GM18502 (cell line): Measurements from ENCODE around the gene TEX9.
A peak's percentile ranks its signal among the peaks of the same experiment; 100 is the strongest.
"Not testable (repeated sequence)": the region's sequence is repeated elsewhere in the genome, so short reads cannot be mapped to it uniquely, and the experiment has no call there.

Experiments used
- ATAC-seq: cut with Tn5 transposase; IDR thresholded peaks from one replicate; pipeline ENCODE4 v1.9.1; 2021; ENCODE audit warnings: mild to moderate bottlenecking; ENCODE audit not compliant: unreplicated experiment, poor library complexity

Gene TEX9

DNA sequence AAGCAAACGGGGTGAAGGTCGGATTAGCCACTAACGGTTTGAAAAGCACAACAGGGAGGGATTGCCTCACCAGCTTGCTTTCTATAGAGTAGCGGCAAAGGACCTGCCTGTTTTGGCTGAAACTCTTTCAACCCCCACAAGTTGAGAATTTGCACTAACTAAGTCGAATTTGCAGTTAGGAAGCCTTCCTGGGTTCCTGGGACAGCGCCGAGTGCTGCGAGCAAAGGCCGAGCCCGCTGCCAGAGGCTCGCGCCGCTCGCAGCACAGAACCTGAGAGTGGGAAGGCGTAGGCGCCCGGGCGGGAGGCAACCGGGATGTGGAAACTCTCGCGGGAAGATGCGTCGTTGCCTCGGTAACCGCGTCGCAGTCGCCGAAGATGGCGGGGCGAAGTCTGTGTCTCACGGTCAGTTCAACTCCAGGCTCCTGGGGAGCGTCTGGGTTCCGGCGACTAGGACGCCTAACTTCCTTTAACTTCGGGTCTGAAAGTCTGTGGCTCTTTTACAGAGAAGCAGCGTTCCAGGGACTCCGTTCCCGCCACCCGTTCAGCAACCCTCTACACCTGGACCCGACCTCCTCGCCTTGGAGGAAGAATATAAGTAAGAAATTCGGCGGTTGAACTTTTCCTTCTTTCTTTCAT lies at the start of gene TEX9:
Gene TEX9 (plus strand): TSS at position 352 of the 637 bp plus-strand sequence. CDS start 25 bp downstream, at position 377.
- ATAC-seq = peak; percentile 91

DNA sequence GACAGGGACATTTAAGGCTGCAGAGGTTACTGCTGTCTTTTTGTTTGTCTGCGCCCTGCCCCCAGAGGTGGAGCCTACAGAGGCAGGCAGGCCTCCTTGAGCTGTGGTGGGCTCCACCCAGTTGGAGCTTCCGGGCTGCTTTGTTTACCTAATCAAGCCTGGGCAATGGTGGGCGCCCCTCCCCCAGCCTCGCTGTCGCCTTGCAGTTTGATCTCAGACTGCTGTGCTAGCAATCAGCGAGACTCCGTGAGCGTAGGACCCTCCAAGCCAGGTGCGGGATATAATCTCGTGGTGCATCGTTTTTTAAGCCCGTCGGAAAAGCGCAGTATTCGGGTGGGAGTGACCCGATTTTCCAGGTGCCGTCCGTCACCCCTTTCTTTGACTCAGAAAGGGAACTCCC lies 48.7 kb upstream of the TEX9 start:
- not testable (repeated sequence) for ATAC-seq

DNA sequence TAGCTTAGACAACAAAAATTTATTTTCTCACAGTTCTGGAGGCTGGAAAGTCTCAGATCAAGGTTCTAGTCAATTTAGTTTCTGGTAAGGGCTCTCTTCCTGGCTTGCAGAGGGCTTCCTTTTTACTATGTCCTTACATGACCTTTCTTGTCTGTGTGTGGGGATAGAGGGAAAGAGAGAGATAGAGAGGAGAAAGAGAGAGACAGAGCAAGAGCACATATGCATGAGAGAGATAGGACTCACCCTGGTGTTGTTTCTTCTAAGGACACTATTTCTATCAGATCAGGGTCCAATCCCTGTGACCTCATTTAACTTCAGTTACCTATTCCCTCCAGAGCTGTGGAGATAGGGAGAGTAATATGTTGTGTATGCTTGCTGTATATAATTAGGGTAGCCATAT lies 44.9 kb upstream of the TEX9 start:
- ATAC-seq = no peak

DNA sequence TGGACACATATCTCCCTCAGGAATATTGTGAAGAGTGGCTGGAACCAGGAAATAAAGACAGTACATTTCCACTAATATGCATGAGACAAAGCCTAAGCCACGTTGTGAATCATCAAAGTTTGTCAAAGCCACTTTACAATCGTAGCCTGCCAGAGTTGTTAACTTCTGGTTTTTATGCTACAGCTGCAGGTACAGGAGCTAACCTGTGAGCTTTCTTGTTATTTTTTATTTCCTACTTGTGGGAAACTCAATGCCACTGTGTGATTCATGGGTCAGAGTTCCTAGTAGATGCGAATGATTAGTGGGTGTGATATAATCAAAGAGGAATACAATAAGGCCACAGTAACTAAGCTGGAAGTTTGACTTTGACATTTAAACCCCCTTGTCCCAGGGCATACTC lies 44.4 kb upstream of the TEX9 start:
- no peak for ATAC-seq

DNA sequence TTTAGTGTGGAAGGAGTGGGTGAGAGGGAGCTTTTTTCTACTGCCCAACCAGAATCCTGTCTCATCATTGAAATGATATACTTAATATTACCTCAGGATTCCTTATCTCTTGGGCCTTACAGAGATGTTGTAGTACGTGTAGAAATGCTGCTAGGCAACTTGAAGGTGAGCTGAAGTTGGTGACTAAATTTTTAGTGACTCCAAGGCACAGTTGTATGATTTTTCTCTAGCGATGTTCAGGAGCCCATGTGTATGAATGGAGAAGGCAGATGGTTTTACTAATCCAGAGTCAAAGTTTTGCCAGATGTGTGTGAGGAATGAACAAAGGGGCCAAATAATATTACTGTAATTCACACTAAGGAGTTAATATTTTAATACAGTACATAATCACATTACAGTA lies 42.8 kb upstream of the TEX9 start:
- ATAC-seq = no peak

DNA sequence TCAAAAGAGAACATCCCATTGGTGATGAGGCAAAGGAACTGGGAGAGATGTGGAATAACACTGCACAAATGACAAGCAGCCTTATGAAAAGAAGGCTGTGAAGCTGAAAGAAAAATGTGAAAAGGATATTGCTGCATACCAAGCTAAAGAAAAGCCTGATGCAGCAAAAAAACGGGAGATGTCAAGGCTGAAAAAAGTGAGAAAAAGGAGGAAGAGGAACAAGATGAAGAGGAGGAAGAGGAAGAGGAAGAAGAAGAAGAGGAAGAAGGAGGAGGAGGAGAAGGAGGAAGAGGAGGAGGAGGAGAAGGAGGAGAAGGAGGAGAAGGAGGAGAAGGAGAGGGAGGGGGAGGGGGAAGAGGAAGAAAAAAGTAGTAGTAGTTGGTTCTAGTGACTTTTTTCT lies 41.8 kb upstream of the TEX9 start:
- no peak for ATAC-seq

DNA sequence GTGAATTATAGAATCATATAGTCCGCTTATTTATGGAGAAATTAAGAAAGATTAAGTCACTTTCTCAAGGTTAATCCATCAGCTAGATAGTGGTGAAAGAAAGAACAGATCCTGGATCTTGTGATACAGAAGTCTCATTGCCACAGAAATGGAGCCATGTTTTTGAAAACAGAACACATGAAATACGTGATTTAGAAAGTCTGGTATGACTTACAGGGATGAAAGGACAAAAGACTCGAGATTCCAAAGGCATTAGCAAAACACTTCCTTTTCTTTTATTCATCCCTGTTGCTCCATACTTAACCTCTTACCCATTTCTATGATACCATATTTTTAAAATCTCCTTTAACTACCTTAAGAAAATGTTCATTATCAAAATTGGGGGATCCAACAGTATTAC lies 40.0 kb upstream of the TEX9 start:
- ATAC-seq = no peak

DNA sequence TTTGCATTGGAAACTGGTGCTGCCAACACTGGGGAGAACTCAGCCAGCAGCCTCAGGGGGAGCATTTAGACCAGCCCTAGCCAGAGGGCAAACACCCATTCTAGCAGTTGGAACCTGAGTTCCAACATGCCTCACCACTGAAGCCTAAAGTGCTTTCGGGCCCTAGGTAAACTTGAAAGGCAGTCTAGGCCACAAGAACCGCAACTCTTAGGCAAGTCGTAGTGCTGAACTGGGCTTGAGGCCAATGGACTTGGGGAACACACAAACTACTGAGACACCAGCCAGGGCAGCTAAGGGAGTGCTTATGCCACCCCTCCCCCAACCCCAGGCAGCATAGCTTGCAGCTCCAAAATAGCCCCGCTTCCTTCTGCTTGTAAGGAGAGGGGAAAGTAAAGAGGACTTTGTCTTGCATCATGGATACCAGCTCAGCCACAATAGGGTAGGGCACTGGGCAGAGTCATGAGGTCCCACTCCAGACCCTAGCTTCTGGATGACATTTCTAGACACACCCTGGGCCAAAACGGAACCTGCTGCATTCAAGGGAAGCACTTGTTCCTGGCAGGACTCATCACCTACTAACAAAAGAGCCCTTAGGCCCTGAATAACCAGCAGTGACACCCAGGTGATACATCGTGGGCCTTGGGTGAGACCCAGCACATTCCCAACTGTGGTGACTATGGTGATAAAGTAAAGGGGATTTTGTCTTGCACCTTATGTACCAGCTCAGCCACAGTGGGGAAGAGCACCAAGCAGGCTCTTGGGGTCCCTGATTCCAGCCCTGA lies 37.3 kb upstream of the TEX9 start:
- ATAC-seq = no peak

DNA sequence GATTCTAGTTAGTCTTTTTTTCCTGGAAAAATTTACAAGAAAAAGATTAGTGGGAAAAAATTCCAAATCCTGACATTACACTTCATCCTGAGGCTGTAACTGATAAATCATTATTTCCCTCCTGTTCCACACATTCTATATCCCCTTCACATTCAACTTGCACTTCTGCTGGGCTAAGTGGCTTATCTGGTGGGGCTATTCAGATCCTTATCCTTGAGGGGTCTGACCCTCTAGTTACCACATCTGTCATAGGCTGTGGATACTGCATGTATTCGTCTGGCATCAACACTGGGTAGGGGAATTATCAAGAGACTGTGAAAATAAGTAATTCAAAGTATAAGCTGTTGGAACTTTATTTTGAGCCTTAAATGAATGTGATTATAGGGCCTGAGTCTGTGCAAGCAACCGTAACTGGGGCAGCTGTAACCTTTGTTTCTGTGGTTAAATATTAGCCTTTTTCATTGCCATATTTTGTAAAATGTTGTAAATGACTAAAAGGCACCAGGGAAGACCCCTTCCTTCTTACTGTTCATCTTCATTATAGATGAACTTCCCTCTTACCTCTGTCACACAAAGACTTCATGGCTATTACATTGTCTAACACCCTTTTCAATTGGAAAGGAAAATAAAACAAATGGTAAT lies 28.0 kb upstream of the TEX9 start:
- ATAC-seq = no peak

DNA sequence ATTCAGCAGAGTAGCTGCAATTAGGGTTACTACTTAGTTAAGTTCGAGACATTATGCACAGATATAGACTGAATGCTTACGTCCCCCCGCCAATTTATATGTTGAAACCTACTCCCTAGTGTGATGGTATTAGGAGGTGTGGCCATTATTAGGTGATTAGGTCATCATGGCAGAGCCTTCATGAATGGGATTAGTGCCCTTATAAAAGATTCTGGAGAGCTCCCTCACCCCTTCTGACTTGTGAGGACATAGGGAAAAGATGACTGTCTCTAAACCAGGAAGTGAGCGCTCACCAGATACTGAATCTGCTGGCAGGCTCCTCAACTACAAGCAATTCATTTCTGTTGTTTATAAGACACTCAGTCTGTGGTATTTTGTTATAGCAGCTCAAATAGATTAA lies 25.6 kb upstream of the TEX9 start:
- ATAC-seq = no peak

DNA sequence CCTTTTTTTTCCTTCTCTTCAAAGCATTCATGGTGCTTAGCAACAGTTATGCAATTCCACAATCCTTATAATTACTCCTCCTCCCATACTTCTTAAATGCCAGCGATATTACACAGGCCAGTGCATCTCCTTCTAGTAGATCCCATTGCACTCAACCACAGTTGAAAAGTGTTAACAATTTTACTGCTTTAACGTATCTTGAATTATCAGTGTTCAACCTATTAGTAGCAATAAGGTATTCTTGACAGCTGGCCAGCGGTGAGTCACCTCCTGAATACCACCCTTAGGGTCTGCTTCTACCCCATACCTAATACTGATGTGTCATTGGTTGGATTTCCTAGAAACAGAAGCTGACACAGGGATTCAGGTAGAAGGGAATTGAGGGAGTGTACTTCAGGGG lies 24.0 kb upstream of the TEX9 start:
- no peak for ATAC-seq

DNA sequence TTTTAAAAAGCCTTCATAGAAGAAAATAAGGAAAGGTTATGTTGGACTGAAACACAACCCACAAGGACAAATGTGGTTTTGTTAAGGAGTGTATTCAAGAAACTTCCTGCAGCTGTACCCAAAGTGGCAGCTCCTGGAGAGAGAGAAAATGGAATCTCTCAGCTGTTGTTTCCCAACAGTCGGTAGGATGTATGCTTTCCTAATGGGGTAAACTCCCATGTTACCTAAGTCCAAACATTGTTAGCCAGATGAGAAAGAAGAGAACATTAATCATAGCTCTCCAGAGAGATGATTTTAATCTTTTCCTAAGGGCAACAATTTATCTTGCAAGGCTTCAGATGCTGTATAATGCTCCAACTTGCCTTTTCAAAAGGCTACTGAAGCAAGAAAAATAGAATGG lies 22.6 kb upstream of the TEX9 start:
- ATAC-seq = no peak

DNA sequence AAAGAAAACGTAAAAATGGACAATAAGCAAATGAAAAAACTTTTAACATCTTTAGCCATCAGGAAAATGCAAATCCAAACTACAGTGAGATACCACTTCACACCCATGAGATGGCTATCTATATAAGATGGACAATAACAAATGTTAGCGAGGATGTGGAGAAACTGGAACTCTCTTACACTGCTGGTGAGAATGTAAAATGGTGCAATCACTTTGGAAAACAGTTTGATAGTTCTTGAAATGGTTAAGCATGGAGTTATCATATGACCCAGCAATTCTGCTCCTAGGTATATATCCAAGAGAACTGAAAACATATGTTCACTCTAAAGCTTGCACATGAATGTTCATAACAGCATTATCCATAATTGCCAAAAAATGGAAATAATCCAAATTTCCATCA lies 21.3 kb upstream of the TEX9 start:
- ATAC-seq = no peak

DNA sequence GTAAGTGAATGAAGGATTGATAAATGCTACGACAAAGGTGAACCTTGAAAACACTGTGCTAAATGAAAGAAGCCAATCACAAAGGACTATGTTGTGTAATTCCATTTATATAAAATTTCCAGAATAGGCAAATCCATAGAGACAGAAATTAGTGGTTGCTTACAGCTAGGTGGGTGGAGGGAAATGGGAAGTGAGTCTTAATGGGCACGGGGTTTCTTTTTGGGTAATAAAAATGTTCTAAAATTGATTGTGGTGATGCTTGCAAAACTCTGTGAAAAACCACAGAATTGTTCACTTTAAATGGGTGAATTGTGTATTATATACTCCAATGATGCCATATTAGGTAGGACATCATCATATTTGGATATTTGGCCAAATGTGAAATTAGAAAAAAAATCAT lies 20.9 kb upstream of the TEX9 start:
- ATAC-seq = no peak

DNA sequence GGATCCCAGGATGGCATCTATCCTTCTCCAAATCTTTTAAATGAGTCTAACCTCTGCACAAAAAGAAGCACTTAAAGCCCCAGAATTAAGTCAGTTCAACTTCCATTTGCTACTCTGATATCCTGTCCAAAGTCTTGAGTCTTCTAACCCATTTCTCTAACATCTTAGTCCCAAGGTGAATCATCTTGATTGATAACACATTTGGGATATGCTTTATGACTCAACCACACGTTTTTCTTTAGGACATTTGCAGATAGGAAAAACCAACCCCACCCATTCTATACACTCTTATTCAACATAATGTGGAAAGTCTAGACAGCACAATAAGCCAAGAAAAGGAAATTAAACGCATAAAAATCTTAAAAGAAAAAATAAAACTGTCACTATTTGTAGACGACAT lies 18.8 kb upstream of the TEX9 start:
- ATAC-seq = no peak

DNA sequence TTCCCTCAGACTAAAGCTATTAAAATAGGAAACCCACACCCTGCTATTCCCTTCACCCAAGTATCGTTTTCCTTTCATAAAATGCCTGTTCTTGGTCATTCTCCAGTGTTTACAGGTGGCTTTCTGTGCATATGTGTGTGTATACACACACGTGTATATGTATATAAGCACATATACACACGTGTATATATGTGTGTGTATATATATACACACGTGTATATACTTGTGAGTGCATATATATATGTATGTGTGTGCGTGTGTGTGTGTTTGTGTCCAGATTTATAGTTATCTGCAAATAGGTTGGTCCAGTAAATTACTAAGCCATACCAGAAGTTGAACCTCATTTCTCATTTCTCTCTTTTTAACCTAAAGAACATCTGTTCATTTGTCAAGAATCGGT lies 15.7 kb upstream of the TEX9 start:
- no peak for ATAC-seq

DNA sequence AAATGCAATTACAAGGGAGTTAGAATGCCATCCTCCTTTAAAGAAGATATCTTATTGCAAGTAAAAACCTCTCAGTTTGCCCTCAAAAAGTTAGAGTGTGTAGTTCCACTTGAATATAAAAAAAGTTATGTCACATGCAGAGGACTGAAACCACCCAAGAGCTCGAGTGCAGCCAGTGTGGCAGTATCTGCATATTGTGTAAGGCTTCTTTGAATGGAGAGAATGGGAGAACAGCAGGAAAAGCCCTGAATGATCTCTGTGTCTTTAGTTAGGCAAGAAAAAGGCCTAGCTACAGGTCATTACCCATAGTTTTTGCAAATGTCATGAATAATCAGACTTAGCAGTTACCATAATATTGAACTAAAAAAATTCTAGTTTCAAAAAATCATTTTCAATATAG lies 13.9 kb upstream of the TEX9 start:
- no peak for ATAC-seq

DNA sequence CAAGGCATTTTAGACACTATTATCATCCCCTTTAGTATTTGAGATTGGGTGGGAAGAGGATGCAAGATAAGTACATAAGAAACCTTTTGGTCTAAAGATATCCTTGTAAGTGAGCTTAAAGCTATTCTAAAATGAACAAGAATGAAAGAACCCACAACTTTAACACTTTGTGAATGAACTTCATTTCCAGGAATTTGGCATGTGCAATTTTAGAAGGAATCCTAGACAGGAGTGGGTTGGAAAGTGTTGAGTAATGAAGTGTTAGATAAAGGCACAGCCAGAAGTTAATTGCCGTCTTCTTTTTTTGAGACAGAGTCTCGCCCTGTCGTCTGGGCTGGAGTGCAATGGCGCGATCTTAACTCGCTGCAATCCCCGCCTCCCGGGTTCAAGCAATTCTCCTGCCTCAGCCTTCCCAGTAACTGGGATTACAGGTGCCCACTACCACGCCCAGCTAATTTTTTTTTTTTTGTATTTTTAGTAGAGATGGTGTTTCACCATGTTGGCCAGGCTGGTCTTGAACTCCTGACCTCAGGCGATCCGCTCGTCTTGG lies 13.2 kb upstream of the TEX9 start:
- ATAC-seq = no peak

DNA sequence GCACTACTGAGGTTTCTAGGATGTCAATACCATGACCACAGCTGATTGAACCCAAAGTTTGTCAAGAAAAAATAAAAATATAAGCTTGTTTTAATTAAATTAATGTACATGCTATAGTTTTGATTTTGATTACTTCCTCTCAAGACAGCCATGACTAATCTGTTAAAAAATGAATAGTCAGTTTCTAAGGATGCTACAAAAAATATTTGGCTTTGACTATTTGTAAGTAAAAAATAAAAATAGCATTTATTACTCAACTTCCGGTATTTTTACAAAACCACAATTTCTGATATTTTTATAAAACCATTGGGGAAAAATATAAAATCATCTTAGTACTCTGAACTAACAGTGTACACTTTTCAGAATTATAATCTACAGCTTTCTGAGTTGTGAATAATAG lies 12.1 kb upstream of the TEX9 start:
- no peak for ATAC-seq

DNA sequence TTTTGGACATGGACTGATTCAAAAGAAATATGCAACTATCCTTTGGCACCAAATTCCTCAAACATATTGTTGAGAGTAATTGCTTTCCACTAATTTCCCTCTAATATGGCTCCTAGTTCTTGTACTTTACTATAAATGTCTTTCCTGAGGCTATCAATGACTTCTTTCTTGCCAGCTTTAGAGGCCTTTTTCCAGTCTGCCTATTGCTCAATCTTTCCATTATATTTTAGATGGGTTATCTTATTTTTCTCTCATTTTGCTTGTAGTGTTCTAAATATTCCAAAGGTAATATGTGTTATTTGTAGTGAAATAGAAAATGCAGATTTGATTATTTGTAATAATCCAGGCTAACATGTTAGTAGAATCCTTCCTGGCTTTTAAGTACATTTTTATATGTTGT lies 11.5 kb upstream of the TEX9 start:
- no peak for ATAC-seq

DNA sequence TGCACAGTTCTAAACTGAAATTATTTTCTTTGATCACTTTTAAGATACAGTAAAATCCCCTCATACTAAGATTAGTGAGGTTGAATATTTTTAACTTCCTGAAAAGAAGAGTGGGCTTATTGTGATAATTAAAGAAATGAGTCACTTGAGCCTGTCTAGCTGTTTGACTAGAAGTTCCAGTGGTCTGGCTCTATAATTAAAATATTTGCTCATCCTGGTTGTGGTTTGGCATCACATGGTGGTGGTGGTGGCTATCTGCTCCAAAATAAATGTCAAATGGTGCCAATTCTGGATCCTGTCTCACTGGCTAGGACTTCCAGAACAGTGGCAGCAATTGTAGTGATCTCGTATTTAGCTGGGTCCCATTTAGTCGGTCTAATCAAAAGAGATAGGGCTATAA lies 8.6 kb upstream of the TEX9 start:
- ATAC-seq = peak; percentile 75
